RPMI7951 (cell line): ENCODE measurements around the gene MIOS. TPM values are rescaled to one million over a fixed set of nuclear protein-coding genes. Genes with fewer than 3 reads are reported as not detected.
"Not testable (repeated sequence)": the region's sequence is repeated elsewhere in the genome, so short reads cannot be mapped to it uniquely, and the experiment has no call there.

Source experiments
- DNase-seq: peaks from one replicate; pipeline ENCODE4 v3.0.0-alpha.2; 2012; ENCODE audit warnings: low read depth
- total RNA-seq: library from RNA; depleted of rRNA; stranded (reverse); fragments of >200 nt; shearing (Covaris generic); gene quantifications from 2 replicates; pipeline ENCODE4 v1.2.3, GENCODE V29; 2014

The MIOS gene
- total RNA-seq, 1 experiment from 2014 or later, result 33.5 TPM

GRCh38 chr7:7554649-7555575, 11.8 kb upstream of the MIOS start:
- no peak for DNase-seq

DNA sequence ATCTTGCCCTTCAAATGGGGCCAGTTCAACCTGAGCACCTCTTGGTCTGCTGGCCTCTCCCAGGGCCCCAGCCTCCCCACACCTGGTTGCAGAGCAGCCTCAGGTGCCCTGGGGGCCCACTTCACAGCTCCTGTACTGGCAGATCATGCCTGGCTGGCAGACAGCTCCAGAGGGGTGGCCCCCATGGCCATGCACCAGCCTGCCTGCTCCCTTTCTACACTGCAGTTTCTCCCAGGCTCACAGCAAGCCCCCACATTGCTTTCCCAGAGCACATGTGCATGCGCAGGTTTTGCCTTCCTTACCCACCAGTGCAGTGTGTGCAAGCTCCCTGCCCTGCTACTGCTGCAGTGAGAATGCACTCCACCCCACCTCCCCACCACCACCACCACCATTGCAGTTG, 9.8 kb upstream of the MIOS start:
- DNase-seq, result no peak

- DNase-seq, result no peak
Measured at GRCh38 chr7:7557252-7557651, 9.4 kb upstream of the MIOS start.

DNA sequence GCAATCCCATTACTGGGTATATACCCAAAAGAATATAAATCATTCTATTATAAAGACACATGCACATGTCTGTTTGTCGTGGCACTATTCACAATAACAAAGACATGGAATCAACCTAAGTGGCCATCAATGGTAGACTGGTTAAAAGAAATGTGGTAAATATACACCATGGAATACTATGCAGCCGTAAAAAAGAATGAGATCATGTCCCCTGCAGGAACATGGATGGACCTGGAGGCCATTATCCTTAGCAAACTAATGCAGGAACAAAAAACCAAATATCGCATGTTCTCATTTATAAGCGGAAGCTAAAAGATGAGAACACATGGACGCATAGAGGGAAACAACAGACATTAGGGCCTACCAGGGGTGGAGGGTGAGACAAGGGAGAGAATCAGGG, 5.1 kb upstream of the MIOS start:
- DNase-seq, result not testable (repeated sequence)

GRCh38 chr7:7562736-7563135, 3.9 kb upstream of the MIOS start:
- DNase-seq, result peak; percentile 35

GRCh38 chr7:7563269-7563668, 3.4 kb upstream of the MIOS start:
- no peak for DNase-seq

DNA sequence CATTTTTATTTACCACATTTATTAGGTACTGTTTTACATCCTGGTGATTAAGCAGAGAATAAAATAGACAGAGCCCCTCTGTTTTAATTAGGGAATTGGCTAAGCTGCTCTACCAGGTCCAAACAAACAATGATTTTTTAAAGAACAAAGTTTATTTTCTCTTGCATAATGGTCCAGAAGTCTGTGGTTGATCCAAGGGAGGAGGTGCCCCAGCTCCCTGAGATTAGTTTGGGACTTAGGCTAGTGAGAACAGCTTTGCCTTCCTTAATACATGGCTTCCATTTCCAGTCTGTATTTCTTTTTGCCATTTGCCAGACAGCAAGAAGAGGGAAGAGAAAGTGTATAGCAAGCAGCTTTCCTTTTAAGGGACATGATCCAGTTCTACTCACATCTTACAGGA, 2.9 kb upstream of the MIOS start:
- DNase-seq, result no peak

DNA sequence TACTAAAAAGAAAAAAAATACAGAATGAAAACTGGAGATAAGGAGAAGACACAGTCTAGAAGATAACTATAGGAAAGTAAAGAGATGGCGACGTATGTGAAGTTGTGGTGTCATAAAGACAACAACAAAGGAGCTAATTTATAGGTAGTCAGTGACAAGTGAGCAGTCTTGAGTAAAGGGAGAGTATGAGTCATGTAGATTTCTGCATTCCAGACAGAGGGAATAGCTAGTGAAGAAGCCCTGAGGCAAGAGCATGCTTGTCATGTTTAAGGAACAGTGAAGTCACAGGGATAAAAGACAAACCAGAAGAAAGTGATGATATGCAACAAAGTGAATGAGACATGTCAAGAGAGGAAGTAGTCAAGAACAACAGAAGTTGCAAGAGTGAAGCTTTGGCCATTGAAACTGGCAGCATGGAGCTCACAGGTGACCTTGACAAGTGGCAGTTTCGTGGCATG, 2.3 kb upstream of the MIOS start:
- DNase-seq, result peak; percentile 94

GRCh38 chr7:7565018-7565680, 1.5 kb upstream of the MIOS start:
- no peak for DNase-seq

DNA sequence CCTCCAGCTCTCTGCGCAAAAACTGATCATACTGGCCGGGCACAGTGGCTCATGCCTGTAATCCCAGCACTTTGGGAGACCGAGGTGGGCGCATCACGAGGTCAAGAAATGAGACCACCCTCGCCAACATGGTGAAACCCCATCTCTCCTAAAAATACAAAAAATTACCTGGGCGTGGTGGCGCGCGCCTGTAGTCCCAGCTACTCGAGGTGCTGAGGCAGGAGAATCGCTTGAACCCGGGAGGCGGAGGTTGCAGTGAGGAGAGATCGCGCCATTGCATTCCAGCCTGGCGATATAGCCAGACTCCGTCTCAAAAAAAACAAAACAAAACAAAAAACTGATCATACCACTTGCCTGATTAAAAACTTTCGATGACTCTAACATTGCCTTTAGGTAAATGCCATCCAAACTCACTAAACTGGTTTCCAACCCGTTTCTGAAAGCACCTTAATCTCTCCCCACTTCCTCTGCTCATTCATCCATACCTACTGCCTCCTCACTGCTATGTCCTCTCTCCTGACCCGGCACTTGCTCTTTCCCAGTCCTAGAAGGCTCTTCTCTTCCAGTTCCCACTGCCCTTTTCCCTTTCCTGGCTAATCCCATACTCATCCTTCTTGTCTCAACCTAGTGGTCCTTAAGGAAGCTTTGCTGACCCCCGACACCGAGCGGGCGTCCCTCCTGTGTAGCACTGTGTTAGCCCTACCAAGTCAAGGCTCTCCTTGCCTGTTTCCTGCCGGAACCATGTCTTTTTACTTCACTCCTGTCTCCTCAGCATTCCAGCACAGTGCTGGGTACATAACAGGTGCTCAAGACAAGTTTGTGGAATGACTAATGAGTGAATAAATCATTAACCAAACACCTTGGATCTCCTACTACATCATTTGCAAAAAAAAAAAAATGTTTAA, 686 bp upstream of the MIOS start:
- no peak for DNase-seq

GRCh38 chr7:7567898-7568531, 1.3 kb downstream of the MIOS start:
- no peak for DNase-seq

DNA sequence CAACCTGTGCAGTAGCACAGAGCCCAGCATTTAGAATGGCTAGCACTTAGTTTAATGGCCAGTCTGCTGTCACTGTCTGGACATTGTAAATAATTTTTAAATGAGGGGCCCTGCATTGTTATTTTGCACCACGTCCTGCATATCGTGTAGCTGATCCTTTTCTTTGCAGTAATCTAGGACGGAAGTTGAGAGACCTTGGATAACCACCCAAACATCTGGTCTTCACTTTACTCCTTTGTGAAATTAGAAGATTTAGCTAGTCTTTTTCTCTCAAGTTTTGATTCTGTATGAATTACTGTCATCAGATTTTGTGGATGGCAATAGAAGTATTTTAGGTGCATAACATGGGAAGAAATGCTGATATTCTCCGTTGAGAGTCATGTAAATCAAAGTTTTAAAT, 1.9 kb downstream of the MIOS start:
- no peak for DNase-seq

DNA sequence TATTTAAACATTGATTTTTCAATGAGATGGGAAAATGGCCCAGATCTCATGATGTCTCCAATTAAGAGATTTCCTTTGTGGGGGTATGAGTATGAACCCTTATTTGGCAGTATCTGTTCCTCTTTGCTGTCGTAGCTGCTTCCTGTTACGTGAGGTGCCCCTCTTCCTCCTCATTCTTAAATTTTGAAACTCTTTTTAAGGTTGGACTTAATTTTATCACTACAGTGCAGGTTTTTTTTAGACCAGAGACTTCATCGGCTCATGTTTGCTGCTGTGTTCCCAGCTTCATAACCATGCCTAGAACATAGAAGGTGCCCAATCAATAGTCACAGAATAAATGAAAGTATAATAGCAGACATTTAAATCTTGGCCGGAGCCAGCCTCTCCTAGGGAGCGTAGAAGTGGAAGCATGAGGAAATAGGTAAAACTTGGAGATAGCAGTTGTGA, 2.4 kb downstream of the MIOS start:
- no peak for DNase-seq

DNA sequence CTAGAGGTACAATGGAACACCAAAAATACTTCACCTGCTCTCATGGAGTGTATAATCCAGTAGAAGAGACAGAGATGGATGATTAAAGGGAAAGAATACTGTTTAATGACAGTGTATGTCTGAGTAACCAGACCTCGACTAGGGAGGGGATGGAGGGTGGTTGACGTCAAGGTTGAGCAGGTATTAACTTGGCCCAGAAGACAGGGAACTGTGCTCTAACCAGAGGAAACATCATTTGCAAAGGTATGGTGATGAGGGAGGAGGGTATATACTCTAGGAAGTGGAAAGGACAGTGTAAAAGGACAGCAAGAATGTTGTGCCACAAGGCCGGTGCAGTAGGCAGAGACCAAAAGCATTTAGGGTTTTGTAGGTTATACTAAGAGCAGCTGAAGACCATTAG, 2.9 kb downstream of the MIOS start:
- no peak for DNase-seq

- DNase-seq, result no peak
Measured at GRCh38 chr7:7570584-7570983, 3.9 kb downstream of the MIOS start.

GRCh38 chr7:7573701-7574100, 7.0 kb downstream of the MIOS start:
- no peak for DNase-seq

DNA sequence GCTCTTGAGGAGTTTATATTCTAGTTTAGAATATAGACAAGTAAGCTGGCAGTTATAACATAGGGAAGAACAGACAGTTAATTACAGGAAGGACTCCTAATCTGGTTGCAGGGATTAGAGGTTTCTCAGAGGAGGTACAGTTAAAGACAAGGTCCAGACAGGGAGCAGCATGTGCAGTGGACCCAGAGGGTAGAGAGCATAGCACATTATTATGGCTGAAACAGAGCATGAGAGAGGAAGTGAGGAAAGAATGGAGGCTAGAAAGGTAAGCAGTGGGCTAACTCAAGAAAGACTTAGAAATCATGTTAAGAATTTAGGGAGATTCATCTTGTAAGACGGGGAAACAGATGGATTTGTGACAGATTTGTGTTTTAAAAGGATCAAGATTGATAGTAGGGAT, 9.7 kb downstream of the MIOS start:
- no peak for DNase-seq

GRCh38 chr7:7577888-7578287, 11.2 kb downstream of the MIOS start:
- DNase-seq, result no peak

GRCh38 chr7:7579638-7580037, 13.0 kb downstream of the MIOS start:
- DNase-seq, result no peak

- no peak for DNase-seq
Measured at GRCh38 chr7:7581531-7582179, 15.0 kb downstream of the MIOS start.

DNA sequence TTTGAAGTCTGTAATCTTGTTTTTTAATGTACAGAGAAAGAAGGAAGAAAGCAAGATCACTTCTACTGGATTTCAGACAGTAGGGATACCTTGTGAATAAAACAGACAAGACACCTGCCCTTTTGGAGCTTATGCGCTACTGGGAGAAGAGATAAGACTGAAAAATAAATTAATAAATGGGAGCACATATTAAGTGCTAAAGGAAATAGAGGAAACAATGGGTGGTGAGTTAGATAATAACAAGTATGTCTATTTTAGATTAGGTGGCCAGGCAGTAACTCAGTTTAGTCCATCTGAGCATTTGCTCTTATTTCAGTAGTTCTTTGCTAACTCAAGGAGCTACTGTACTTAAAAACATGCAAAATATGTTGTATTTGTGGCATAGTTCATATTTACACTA, 15.9 kb downstream of the MIOS start:
- DNase-seq, result no peak
